ENCODE measurements around the gene CD36.

DNA sequence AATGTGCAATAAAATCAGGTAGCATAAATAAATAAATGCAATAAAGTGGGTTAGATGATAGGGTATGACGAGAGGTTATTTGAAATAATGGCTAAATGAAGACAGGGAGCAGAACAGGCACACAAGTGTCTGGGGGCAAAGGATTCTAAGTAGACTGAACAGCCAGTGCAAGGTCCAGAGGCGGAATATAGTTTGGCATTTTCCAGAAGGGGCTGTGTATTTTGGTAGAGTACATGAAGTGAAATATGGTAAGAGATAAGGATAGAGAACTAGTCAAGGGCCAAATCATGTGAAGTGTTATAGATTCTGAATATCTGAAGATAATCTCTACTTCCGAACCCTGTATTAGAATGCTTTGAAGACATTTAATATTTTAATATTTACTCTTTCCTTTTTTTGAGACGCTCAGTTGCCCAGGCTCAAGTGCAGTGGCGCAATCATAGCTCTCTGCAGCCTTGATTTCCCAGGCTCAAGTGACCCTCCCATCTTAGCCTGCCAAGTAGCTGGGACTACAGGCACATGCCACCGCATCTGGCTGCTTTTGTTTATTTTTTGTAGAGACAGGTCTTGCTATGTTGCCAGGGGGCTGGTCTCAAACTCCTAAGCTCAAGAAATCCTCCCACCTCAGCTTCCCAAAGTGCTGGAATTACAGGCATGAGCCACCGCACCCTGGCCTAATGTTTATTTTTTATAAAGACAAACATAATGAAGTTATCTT is 44.4 kb upstream of the CD36 start:
- no peak for TF ChIP-seq POLR2A (IDR thresholded peaks at IDR 0.05)
- TF ChIP-seq, protein P1, sequence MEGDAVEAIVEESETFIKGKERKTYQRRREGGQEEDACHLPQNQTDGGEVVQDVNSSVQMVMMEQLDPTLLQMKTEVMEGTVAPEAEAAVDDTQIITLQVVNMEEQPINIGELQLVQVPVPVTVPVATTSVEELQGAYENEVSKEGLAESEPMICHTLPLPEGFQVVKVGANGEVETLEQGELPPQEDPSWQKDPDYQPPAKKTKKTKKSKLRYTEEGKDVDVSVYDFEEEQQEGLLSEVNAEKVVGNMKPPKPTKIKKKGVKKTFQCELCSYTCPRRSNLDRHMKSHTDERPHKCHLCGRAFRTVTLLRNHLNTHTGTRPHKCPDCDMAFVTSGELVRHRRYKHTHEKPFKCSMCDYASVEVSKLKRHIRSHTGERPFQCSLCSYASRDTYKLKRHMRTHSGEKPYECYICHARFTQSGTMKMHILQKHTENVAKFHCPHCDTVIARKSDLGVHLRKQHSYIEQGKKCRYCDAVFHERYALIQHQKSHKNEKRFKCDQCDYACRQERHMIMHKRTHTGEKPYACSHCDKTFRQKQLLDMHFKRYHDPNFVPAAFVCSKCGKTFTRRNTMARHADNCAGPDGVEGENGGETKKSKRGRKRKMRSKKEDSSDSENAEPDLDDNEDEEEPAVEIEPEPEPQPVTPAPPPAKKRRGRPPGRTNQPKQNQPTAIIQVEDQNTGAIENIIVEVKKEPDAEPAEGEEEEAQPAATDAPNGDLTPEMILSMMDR (IDR thresholded peaks at IDR 0.05), result no peak
- TF ChIP-seq POLR2AphosphoS5 (IDR thresholded peaks at IDR 0.05), result no peak

Data from prostate gland (tissue), 2 donors.